Lower leg skin (tissue), 4 donors: ENCODE measurements around the gene RAVER2. TPM values are rescaled to one million over a fixed set of nuclear protein-coding genes. Genes with fewer than 3 reads are reported as not detected.

Source experiments
- DNase-seq, 2 donors: peaks; one replicate each; pipeline ENCODE4 v3.0.0-alpha.2; 2019; ENCODE audit warnings: low spot score in 2 of 2
- H3K4me3 ChIP-seq: fragments of 200-600 bp; sonication (generic); 2 replicates; pipeline ENCODE4 v1.5.1; 2017; ENCODE audit warnings: mild to moderate bottlenecking, low read depth; ENCODE audit not compliant: poor library complexity, severe bottlenecking
- POLR2A ChIP-seq, 2 donors: fragments of 450-650 bp; IDR thresholded peaks; one replicate each; pipeline ENCODE4 v1.6.1; 2016 to 2017; ENCODE audit warnings: antibody characterized with exemption in 2 of 2, mild to moderate bottlenecking in 1 of 2, moderate library complexity in 1 of 2
- WGBS, 2 donors: methylation state at CpG; one replicate each; pipeline ENCODE4 v1.1.5; 2018; 5-methylcytosine and 5-hydroxymethylcytosine counted together
- intact Hi-C: fragments of 100-400 bp; cut with DNase I; formaldehyde crosslinking; loops from one replicate; pipeline ENCODE4 v1.15.0; 2023; ENCODE audit warnings: low total_unique reads
- total RNA-seq, 4 donors: library from RNA; depleted of rRNA; stranded (reverse); fragments of >200 nt; gene quantifications; one replicate each; pipeline ENCODE4 v1.1.0, GENCODE V29; 2016
- TF ChIP-seq, protein P1 (sequence below), 3 donors: fragments of 450-650 bp; IDR thresholded peaks; one replicate each; pipeline ENCODE4 v1.5.1; 2016; ENCODE audit warnings: antibody characterized with exemption in 3 of 3, mild to moderate bottlenecking in 3 of 3, moderate library complexity in 2 of 3

Gene RAVER2
- total RNA-seq, 4 donors from 2014 or later: 6.6 to 11.9 (median 8.4) TPM

DNA sequence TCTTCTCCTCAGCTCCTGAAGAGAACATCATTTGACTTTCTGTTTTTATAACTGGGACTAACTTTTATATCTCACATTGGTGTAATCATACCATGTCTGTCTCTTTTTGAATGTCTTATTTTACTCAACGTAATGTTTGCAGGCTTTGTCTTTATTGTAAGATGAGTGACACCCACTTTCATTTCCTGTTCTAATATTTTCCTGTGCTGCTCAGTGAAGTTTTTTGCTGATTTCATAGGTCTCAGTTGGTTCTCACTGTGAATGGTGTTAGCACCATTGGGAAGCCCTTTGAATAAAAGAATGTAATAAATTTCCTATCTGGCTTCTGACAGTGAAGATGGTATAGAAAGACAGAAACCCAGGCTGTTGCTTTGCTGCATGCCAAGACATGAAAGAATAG lies 84.0 kb downstream of the RAVER2 start:
- intact Hi-C loops: loop anchor here (10.0 kb wide), 1 partner anchor 134 kb away; no protein-coding TSS in a partner anchor

DNA sequence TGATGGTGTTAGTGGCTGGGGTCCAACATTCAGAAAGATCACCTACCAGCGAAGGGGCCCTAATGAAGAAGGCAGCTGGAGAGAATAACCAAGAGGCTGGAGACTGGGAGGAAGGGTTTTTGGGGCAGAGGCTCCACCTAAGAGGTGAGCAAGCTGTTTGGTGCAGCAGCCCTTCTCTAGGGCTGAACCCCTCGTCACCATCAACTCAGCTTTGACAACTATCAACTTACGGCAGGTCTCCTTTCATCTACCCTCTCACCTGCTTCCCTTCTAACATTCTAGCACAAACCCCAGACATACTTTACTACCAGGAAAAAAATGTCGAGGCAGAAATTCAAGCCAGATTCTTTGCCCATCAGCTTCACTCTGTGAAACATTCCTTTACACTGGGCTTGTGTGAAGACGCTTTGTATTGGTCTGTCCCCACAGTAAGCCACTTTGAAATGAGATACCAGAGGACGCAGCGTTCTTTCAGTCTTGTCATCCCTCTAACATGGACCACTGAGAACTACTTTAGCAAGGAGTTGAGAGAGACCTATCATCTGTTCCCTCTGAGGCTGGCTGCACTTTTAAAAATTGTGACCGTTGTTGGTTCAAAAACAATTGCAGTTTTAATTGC lies 84.6 kb downstream of the RAVER2 start:
- 76 to 79% methylated on average over 8 of the region's 8 CpGs for WGBS, 2 donors
- no peak overlapping the region for H3K4me3 ChIP-seq
- TF ChIP-seq, protein P1, sequence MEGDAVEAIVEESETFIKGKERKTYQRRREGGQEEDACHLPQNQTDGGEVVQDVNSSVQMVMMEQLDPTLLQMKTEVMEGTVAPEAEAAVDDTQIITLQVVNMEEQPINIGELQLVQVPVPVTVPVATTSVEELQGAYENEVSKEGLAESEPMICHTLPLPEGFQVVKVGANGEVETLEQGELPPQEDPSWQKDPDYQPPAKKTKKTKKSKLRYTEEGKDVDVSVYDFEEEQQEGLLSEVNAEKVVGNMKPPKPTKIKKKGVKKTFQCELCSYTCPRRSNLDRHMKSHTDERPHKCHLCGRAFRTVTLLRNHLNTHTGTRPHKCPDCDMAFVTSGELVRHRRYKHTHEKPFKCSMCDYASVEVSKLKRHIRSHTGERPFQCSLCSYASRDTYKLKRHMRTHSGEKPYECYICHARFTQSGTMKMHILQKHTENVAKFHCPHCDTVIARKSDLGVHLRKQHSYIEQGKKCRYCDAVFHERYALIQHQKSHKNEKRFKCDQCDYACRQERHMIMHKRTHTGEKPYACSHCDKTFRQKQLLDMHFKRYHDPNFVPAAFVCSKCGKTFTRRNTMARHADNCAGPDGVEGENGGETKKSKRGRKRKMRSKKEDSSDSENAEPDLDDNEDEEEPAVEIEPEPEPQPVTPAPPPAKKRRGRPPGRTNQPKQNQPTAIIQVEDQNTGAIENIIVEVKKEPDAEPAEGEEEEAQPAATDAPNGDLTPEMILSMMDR (IDR thresholded peaks at IDR 0.05): no peak
- TF ChIP-seq POLR2A (IDR thresholded peaks at IDR 0.05): no peak
- DNase-seq: no peak
- intact Hi-C loops: loop anchor here (10.0 kb wide), 2 partner anchors 135 to 565 kb away; no protein-coding TSS in a partner anchor

More for the DNA sequence above, 84.0 kb downstream of the RAVER2 start:
- WGBS, 2 donors: 48 to 58% methylated on average over 1 of the region's 1 CpG
- no peak overlapping the region for H3K4me3 ChIP-seq
- TF ChIP-seq POLR2A (IDR thresholded peaks at IDR 0.05): no peak
- TF ChIP-seq, protein P1 (IDR thresholded peaks at IDR 0.05): no peak
- DNase-seq: no peak

DNA sequence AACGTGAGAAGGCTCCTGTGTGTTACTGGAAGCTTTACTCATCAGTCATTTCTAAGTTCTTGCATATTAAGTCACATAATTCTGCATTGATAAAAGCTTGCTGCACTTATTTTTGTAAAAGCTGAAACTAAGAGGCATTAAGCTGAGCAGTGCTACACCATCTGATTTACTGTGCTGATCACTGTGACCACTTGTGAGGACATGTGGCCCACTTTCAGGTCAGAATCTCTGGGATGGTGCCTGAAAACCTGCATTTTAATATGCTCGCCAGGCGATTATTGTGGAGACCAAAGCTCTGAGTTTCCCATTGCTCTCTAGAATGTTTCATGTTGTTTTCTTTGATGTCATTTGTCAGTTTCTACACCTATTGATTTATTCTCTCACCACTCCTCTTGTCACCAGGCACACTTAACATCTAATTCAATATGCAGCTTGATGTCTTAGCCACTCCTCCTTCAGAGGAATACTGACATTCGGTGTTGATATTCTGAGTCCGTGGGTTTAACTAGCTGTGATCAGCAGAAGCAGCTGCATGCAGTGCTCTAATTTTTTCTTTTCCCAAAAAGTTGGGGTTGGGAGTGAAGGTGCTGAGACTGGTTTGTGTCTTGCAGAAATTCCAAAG lies 85.3 kb downstream of the RAVER2 start:
- 67 to 73% methylated on average over 5 of the region's 5 CpGs for WGBS, 2 donors
- DNase-seq: no peak
- no peak overlapping the region for H3K4me3 ChIP-seq
- intact Hi-C loops: loop anchor here (10.0 kb wide), 1 partner anchor 565 kb away; no protein-coding TSS in a partner anchor
- TF ChIP-seq POLR2A (IDR thresholded peaks at IDR 0.05): no peak
- TF ChIP-seq, protein P1 (IDR thresholded peaks at IDR 0.05): no peak

DNA sequence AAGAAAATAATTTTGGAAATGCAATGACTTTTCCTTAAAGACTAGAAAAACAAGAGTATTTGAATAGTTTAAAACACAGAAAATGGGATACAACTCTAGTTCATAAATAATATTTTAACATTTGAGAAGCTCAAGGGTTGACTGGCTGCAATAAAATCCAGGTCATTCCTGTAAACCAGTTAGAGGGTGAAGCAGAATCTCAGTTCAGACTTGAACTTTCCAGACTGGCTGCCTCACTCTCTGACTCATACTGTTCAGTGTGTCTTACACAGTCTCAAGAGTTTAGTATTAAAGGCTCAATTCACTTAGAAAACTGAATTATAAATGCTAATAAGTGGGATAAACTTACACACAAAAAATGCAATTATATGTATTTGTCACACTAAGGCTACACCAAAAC lies 89.9 kb downstream of the RAVER2 start:
- DNase-seq: no peak
- intact Hi-C loops: loop anchor here (10.0 kb wide), 1 partner anchor 570 kb away; no protein-coding TSS in a partner anchor
- H3K4me3 ChIP-seq: no peak overlapping the region
- no peak for TF ChIP-seq POLR2A (IDR thresholded peaks at IDR 0.05)
- TF ChIP-seq, protein P1 (IDR thresholded peaks at IDR 0.05): no peak

DNA sequence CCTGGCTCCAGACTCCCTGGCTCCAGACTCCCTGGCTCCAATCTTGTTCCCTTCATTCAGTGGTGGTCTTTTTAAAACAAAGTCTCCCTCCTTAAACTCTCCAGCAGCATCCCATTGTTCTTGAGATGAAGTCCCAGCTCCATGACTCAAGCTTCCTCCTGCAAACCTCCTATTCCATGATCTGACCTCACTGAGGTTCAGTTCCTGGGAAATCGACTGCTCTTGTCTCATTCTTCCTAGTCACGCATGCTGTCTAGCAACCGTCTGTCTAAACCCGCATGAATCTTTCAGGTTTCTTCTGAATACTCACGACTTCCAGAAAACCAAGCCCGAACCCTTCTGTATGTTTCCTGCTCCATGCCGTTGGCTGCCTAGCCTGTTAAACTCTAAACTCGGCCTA lies 91.9 kb downstream of the RAVER2 start:
- intact Hi-C loops: loop anchor here (10.0 kb wide), 1 partner anchor 572 kb away; no protein-coding TSS in a partner anchor
- DNase-seq: no peak
- WGBS, 2 donors: 91 to 95% methylated on average over 8 of the region's 8 CpGs
- H3K4me3 ChIP-seq: no peak overlapping the region
- TF ChIP-seq POLR2A (IDR thresholded peaks at IDR 0.05): no peak
- TF ChIP-seq, protein P1 (IDR thresholded peaks at IDR 0.05): no peak
